HG03558 (cell line): ENCODE results near the gene SNRPD3.
"Not testable (repeated sequence)": the region's sequence is repeated elsewhere in the genome, so short reads cannot be mapped to it uniquely, and the experiment has no call there.

ENCODE experiments used
- ATAC-seq: cut with Tn5 transposase; IDR thresholded peaks from one replicate; pipeline ENCODE4 v1.9.1; 2021; ENCODE audit warnings: moderate number of reproducible peaks; ENCODE audit not compliant: unreplicated experiment; ENCODE audit errors: extremely low read depth

SNRPD3 gene

GRCh38 chr22:24530968-24531367 lies 24.8 kb upstream of the SNRPD3 start:
- not testable (repeated sequence) for ATAC-seq

- ATAC-seq = no peak
Measured at GRCh38 chr22:24532075-24532474, 23.7 kb upstream of the SNRPD3 start.

GRCh38 chr22:24535348-24535747 lies 20.5 kb upstream of the SNRPD3 start:
- no peak for ATAC-seq

GRCh38 chr22:24536089-24536488 lies 19.7 kb upstream of the SNRPD3 start:
- no peak for ATAC-seq

GRCh38 chr22:24540470-24540869 lies 15.3 kb upstream of the SNRPD3 start:
- no peak for ATAC-seq

GRCh38 chr22:24541681-24542515 lies 13.9 kb upstream of the SNRPD3 start:
- ATAC-seq = no peak

- no peak for ATAC-seq
Measured at GRCh38 chr22:24542641-24543040, 13.2 kb upstream of the SNRPD3 start.

- ATAC-seq = no peak
Measured at GRCh38 chr22:24543185-24543601, 12.6 kb upstream of the SNRPD3 start.

- ATAC-seq = no peak
Measured at GRCh38 chr22:24543679-24544243, 12.0 kb upstream of the SNRPD3 start.

- ATAC-seq = no peak
Measured at GRCh38 chr22:24548812-24549211, 7.0 kb upstream of the SNRPD3 start.

- no peak for ATAC-seq
Measured at GRCh38 chr22:24550028-24550901, 5.5 kb upstream of the SNRPD3 start.

GRCh38 chr22:24550902-24551435 lies 4.8 kb upstream of the SNRPD3 start:
- ATAC-seq = no peak

- not testable (repeated sequence) for ATAC-seq
Measured at GRCh38 chr22:24552503-24553286, 3.1 kb upstream of the SNRPD3 start.

GRCh38 chr22:24553597-24554312 lies 2.0 kb upstream of the SNRPD3 start:
- ATAC-seq = no peak

GRCh38 chr22:24554313-24555164 lies 1.3 kb upstream of the SNRPD3 start, which contains the start of gene GUCD1:
GUCD1 (minus strand) TSS chr22:24555138; CDS start chr22:24554991, 147 bp downstream.
- ATAC-seq = no peak

GRCh38 chr22:24559471-24559870 lies 3.7 kb downstream of the SNRPD3 start:
- ATAC-seq = no peak

GRCh38 chr22:24563246-24563645 lies 7.4 kb downstream of the SNRPD3 start:
- no peak for ATAC-seq

GRCh38 chr22:24564376-24565058 lies 8.7 kb downstream of the SNRPD3 start:
- no peak for ATAC-seq
